ENCODE data around the gene SLFN12.
A peak's percentile ranks its signal among the peaks of the same experiment; 100 is the strongest.
"Not testable (repeated sequence)": the region's sequence is repeated elsewhere in the genome, so short reads cannot be mapped to it uniquely, and the experiment has no call there.

The SLFN12 gene

GRCh38 chr17:35432176-35433074, at the start of gene SLFN12:
Gene SLFN12 (minus strand): TSS chr17:35432500. CDS start chr17:35423028, 9,472 bp downstream.
- DNase-seq (ENCODE audit: low read depth in 2 of 2) = peak; percentile 22 to 30

GRCh38 chr17:35479271-35479670, 47.0 kb upstream of the SLFN12 start:
- DNase-seq (ENCODE audit: low read depth in 2 of 2) = no peak

- DNase-seq (ENCODE audit: low read depth in 2 of 2) = no peak
These were observed 44.9 kb upstream of the SLFN12 start for GRCh38 chr17:35477248-35477647.

DNA sequence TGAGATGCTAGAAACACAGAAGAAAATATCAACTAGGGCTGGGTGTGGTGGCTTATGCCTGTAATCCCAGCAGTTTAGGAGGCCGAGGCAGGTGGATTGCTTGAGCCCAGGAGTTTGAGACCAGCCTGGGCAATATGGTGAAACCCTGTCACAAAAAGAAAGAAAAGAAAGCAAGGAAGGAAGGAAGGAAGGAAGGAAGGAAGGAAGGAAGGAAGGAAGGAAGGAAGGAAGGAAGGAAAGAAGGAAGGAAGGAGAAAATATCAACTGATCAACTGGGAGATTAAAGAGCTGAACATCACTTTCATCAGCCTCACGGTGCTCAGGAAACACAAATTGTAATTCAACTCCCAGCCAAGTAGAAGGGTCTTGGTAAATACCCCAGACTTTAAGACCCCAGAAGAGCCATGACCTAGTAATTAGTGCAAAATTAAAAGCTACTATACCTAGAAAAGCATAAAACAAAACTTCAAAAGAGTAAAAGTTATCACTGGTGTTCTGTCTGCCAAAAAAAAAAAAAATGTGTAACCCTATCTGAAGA, 44.1 kb upstream of the SLFN12 start:
- DNase-seq (ENCODE audit: low read depth in 2 of 2) = no peak

DNA sequence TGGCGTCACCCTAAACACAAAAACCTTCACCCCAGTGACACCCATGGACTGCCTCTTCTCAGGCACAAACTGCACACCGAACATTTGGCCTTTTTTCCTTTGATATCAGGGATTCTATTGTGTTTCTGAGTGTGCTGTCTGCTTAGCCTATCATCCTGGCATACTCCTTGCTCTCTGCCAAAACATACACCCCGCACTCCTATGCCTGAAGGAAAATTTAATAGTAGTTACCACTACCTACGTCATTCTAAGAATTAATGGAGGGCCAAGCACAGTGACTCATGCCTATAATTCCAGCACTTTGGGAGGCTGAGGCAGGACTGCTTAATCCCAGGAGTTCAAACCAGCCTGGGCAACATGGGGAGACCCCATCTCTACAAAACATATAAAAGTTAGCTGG, 36.2 kb upstream of the SLFN12 start:
- no peak for DNase-seq (ENCODE audit: low read depth in 2 of 2)

- no peak for DNase-seq (ENCODE audit: low read depth in 2 of 2)
These were observed 35.5 kb upstream of the SLFN12 start for GRCh38 chr17:35467824-35468223.

GRCh38 chr17:35460354-35460851, 28.1 kb upstream of the SLFN12 start:
- DNase-seq (ENCODE audit: low read depth in 2 of 2) = peak; percentile 13 to 26

- DNase-seq (ENCODE audit: low read depth in 2 of 2) = not testable (repeated sequence)
These were observed 21.7 kb upstream of the SLFN12 start for GRCh38 chr17:35454035-35454434.

- no peak for DNase-seq (ENCODE audit: low read depth in 2 of 2)
These were observed 20.9 kb upstream of the SLFN12 start for GRCh38 chr17:35453171-35453570.

DNA sequence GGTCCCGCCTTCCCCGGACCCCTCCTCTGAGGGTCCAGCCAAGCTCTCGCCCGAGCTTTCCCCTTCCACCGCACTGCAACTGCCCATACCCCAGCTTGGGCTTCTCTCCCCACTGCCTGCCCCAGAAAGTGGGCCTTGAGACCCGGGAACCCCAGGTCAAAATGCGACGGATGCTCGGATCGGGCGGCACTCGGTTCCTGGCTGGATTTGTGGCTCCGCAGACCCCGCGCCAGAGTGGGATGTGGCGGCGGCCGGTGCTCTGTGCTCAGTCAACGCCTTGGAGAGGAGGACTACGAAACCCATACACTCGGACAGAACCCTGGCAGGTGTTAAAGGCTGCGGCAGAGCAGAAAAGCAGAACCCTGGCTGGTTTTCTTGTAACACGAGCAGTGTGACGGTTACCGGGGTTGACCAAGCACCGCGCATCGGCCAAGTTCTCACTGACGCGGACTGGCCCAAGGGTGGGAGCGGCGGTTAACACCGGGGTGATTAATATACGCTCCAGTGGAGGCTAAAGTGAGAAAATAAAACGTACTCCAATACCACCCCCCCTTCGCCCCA, 17.2 kb upstream of the SLFN12 start:
- DNase-seq (ENCODE audit: low read depth in 2 of 2) = no peak

GRCh38 chr17:35448899-35449227, 16.6 kb upstream of the SLFN12 start:
- no peak for DNase-seq (ENCODE audit: low read depth in 2 of 2)

- DNase-seq (ENCODE audit: low read depth in 2 of 2) = peak; percentile 80 to 90
These were observed 16.1 kb upstream of the SLFN12 start, which contains the start of gene SLFN13 for GRCh38 chr17:35448214-35448898. Gene SLFN13 (minus strand): TSS chr17:35448766. CDS start chr17:35445680, 3,086 bp downstream.

DNA sequence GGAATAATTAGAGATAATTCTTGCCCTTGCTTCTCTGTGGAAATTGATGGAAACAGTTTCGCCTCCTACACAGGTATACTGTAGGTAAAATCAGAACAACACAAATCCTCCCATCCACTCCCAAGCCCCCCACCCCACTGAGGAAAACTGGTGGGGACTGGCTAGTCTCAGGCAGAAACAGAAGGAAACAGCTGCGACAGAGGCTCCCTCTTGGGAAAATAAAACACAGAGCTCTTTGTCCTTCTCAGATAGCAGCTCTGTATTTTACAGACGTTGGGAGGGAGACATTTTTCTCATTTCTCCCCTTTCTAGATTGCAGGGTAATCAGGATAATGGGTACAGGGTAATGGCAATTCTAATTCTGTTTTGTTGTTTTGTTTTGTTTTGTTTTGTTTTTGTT, 15.2 kb upstream of the SLFN12 start:
- DNase-seq (ENCODE audit: low read depth in 2 of 2) = no peak

GRCh38 chr17:35438433-35438832, 6.1 kb upstream of the SLFN12 start:
- DNase-seq (ENCODE audit: low read depth in 2 of 2) = no peak

GRCh38 chr17:35433075-35433894, 985 bp upstream of the SLFN12 start:
- peak; percentile 50 to 54 for DNase-seq (ENCODE audit: low read depth in 2 of 2)

- no peak for DNase-seq (ENCODE audit: low read depth in 2 of 2)
These were observed 2.6 kb downstream of the SLFN12 start for GRCh38 chr17:35429702-35430101.

GRCh38 chr17:35428229-35428628, 4.1 kb downstream of the SLFN12 start:
- DNase-seq (ENCODE audit: low read depth in 2 of 2) = no peak

DNA sequence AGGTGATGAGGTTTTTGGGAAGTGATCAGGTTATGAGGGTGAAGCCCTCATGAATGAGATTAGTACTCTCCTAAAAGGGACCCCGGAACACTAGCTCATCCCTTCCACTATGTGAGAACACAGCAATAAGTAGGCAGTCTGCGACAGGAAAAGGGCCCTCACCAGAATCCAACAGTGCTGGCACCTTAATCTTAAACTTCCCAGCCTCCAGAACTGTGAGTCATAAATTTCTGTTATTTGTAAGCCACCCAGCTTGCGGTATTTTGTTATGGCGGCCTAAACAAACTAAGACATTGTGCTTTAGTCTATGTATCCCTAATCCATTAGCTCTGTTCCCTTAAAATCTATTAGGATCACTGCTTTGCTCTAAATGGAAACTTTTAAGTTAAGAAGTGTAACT, 8.5 kb downstream of the SLFN12 start:
- no peak for DNase-seq (ENCODE audit: low read depth in 2 of 2)

GRCh38 chr17:35421069-35421468, 11.2 kb downstream of the SLFN12 start:
- DNase-seq (ENCODE audit: low read depth in 2 of 2) = not testable (repeated sequence)

DNA sequence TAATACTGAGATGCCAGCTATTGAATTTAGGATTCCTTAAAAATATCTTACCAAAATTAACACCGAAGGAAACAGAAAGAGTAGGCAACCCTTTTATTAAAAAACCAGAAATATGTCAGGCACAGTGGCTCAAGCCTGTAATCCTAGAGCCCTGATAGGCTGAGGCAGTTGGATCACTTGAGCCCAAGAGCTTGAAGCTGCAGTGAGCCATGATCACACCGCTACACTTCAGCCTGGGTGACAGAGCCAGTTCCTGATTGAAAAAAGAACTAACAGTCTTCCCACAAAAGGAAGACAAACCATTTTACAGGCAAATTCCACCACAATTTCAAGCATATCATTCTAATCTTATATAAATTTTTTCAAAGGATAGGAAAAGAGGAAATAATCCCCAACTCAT, 15.6 kb downstream of the SLFN12 start:
- DNase-seq (ENCODE audit: low read depth in 2 of 2) = no peak

GRCh38 chr17:35414707-35415106, 17.6 kb downstream of the SLFN12 start:
- DNase-seq (ENCODE audit: low read depth in 2 of 2) = not testable (repeated sequence)
